HG03159 (cell line): ENCODE data around the gene SNAP25.

Experiments used
- ATAC-seq: cut with Tn5 transposase; IDR thresholded peaks from one replicate; pipeline ENCODE4 v1.9.1; 2021; ENCODE audit warnings: mild to moderate bottlenecking, moderate library complexity; ENCODE audit not compliant: unreplicated experiment

SNAP25 gene

DNA sequence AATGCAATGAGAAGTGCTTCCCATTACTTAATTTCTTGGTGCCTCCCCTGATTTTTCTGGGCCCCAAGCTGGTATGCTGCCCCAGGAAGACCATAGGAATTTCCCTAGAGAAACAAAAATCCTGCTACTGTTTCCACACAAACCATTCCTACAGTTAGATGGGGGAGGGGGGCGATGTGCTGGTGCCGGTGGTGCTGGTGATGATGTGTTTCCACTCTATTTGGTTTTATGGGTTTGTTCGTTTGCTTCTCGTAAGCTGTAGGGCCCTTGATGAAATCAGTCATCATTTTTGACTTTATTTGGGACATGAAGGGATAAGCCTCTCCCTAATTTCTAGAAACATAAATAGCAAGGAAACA is 110.2 kb downstream of the SNAP25 start:
- no peak for ATAC-seq

- no peak for ATAC-seq
Measured at GRCh38 chr20:10329387-10330005, 110.9 kb downstream of the SNAP25 start.

GRCh38 chr20:10330071-10330470 is 111.4 kb downstream of the SNAP25 start:
- no peak for ATAC-seq

DNA sequence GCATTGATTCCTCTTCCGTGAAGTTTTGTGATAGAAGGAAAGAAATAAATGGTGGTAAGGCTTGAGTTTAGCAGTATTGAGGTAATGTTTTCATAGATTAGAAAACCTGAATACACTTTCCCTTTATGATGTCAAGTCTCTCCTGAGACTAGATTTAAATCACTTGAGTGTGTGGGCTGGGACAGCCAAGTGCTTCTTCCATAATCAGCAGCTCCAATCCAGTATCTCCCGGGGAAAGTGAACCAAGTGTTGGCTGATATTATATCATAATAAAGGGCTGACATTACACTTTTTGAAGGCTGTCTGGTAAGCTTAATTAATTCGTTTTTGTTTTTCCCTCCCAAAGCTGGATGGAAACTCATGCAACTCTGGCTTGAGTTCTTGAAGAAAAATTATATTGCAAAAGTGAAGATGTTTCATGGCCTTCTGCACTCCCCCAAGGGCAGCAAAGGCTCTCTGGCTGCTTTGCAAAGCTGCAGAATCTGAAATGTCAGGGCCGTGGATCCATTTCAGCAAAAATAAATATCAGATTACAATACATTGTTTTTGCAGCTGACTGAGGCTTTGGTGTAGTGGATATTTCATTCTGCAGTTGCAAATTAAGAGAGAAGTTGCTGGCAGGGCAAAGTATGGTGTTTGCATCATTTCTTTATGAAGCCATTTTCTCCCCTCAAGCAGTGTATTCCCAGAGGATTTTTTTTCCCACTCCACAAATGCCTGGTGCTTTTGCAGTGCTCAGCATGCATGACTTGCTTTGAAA is 114.2 kb downstream of the SNAP25 start:
- ATAC-seq, result no peak

- ATAC-seq, result no peak
Measured at GRCh38 chr20:10336959-10337729, 118.5 kb downstream of the SNAP25 start.

- no peak for ATAC-seq
Measured at GRCh38 chr20:10338426-10339180, 120.0 kb downstream of the SNAP25 start.

GRCh38 chr20:10339609-10340008 is 121.0 kb downstream of the SNAP25 start:
- ATAC-seq, result no peak

GRCh38 chr20:10342152-10342551 is 123.5 kb downstream of the SNAP25 start:
- ATAC-seq, result no peak

GRCh38 chr20:10344953-10345352 is 126.3 kb downstream of the SNAP25 start:
- ATAC-seq, result no peak

- no peak for ATAC-seq
Measured at GRCh38 chr20:10347086-10347880, 128.7 kb downstream of the SNAP25 start.

GRCh38 chr20:10349118-10349517 is 130.5 kb downstream of the SNAP25 start:
- no peak for ATAC-seq

- no peak for ATAC-seq
Measured at GRCh38 chr20:10350188-10350842, 131.7 kb downstream of the SNAP25 start.

DNA sequence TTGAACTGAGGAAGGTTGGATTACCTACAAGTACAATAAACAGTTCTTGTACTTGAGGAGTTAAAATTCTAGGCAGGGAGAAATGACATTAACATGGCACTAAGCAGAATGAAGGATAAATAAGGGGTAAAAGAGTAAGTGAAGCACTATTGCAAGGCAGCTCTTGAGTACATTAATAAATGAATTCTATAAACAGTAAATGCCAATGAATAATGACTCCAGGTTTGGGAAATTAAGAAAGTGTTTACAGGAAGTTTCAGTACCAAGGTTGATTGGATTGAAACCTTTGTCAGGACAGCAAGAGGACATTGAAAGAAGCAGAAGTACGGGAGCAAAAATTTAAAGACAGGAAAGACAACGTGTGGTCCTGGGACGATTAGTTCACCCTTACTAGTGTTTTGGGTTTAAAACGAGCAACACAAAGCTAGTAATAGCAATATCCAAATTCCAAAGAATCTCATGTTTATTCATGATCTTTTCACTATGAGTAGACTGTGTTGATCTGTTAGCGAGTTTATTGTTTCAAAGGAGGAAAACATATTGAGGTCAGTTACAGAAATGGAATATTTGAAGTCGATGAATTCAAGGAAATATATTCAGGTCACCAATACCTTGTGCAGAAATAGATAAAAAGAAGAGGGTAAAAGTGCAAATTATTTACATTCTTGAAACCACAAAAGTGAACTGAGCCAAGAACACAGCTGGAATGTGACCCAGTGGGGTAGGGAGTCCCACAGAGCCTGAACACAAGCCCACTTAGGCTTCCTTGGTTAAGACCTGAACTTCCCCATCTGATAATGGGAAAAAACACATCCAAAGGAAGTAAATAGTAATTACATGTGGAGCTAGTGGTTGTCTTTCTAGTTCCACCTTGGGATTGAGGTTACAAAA is 134.5 kb downstream of the SNAP25 start:
- ATAC-seq, result no peak

DNA sequence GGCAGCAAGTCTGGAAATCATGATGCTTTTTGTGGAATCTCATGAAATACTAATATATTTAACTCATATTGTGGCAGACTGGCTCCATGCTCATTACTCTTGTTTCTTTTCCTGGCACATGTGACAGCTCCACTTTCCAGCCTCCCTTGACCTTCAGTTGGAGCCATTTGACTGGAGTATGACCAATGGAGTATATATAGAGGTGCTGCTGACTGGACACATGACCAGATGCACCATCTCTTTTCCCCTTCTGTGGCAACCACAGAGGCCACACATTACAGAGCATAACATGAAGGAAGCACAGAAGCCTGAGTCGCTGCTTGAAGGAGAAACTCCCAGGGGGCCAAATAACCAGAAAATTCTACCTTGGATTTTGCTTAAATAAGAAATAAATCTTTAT is 138.0 kb downstream of the SNAP25 start:
- no peak for ATAC-seq
